DOHH2 (cell line): ENCODE data around the gene PRG3.

ENCODE experiments used
- CTCF ChIP-seq: fragments of 200-600 bp; sonication (generic); IDR thresholded peaks from one replicate; pipeline ENCODE4 v1.5.1; 2014; ENCODE audit warnings: antibody characterized with exemption, mild to moderate bottlenecking, low read depth, low read length; ENCODE audit not compliant: poor library complexity, severe bottlenecking
- EZH2phosphoT487 ChIP-seq: fragments of 200-600 bp; sonication (generic); IDR thresholded peaks from 2 replicates; pipeline ENCODE4 v1.6.1; 2017; ENCODE audit warnings: borderline replicate concordance, mild to moderate bottlenecking, antibody characterized with exemption, low read length, moderate library complexity, mixed read lengths

GRCh38 chr11:57425565-57426438 is 44.9 kb upstream of the PRG3 start:
- TF ChIP-seq CTCF (no peak), EZH2phosphoT487 (no peak)
